Ovary (tissue), 3 donors: ENCODE measurements around the gene YWHAG.

Experiments used
- EP300 ChIP-seq: sonication (generic); formaldehyde crosslinking; IDR thresholded peaks from one replicate; pipeline ENCODE4 v1.6.1; 2017; ENCODE audit warnings: antibody characterized with exemption
- POLR2A ChIP-seq: fragments of 450-650 bp; IDR thresholded peaks from one replicate; pipeline ENCODE4 v1.6.1; 2017; ENCODE audit warnings: antibody characterized with exemption, mild to moderate bottlenecking, moderate library complexity
- TF ChIP-seq, protein P1 (sequence below), 3 donors: fragments of 450-650 bp in 2 of 3; fragments of 200-600 bp in 1 of 3; IDR thresholded peaks; one replicate each; pipeline versions ENCODE4 v1.5.1 to v1.8.0; 2016 to 2022; ENCODE audit warnings: antibody characterized with exemption in 3 of 3, mild to moderate bottlenecking in 1 of 3
- donor health status: DM: no; HTN: no; CAD: no.

DNA sequence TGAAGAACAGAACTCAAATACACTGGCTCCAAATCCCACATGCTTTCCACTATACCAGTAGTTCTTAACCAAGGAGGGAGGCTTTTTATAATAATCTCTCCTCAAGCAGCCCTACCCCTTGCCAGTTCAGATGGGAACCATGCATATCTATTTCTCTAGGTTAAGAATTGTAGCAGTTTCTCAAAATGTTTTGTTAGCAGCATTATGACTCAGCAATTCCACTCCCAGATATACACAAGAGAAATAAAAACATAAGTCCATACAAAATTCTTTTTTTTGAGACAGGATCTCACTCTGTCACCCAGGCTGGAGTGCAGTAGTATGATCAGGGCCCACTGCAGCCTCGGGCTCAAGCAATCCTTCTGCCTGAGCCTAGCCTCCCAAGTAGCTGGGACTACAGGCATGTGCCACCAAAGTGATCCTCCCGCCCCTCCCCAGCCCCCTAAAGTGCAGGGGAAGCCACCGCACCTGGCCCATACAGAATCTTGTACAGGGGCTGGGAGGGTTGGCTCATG, 18.1 kb downstream of the YWHAG start:
- TF ChIP-seq POLR2A (no peak), EP300 (no peak)
- TF ChIP-seq, protein P1, sequence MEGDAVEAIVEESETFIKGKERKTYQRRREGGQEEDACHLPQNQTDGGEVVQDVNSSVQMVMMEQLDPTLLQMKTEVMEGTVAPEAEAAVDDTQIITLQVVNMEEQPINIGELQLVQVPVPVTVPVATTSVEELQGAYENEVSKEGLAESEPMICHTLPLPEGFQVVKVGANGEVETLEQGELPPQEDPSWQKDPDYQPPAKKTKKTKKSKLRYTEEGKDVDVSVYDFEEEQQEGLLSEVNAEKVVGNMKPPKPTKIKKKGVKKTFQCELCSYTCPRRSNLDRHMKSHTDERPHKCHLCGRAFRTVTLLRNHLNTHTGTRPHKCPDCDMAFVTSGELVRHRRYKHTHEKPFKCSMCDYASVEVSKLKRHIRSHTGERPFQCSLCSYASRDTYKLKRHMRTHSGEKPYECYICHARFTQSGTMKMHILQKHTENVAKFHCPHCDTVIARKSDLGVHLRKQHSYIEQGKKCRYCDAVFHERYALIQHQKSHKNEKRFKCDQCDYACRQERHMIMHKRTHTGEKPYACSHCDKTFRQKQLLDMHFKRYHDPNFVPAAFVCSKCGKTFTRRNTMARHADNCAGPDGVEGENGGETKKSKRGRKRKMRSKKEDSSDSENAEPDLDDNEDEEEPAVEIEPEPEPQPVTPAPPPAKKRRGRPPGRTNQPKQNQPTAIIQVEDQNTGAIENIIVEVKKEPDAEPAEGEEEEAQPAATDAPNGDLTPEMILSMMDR (IDR thresholded peaks at IDR 0.05), result no peak
